Immature natural killer cell (primary cell): ENCODE measurements around the gene CNKSR3. TPM values are rescaled to one million over a fixed set of nuclear protein-coding genes. Genes with fewer than 3 reads are reported as not detected.

Experiments
- DNase-seq, 3 donors: peaks; one replicate each; pipeline ENCODE4 v3.0.0; 2022; ENCODE audit warnings: mixed read lengths in 1 of 3
- H3K27ac Mint-ChIP-seq, 6 donors: one replicate each; pipeline ENCODE4 v1.8.0; 2020; ENCODE audit warnings: mixed read lengths in 6 of 6, mild to moderate bottlenecking in 5 of 6, inconsistent platforms in 4 of 6, moderate library complexity in 3 of 6
- H3K27me3 Mint-ChIP-seq, 3 donors: one replicate each; pipeline ENCODE4 v1.8.0; 2020 to 2021; ENCODE audit warnings: low read depth in 3 of 3, mild to moderate bottlenecking in 3 of 3, mixed read lengths in 3 of 3, moderate library complexity in 3 of 3, inconsistent platforms in 1 of 3
- H3K36me3 Mint-ChIP-seq, 3 donors: one replicate each; pipeline ENCODE4 v1.8.0; 2020; ENCODE audit warnings: mixed read lengths in 3 of 3, inconsistent platforms in 2 of 3, mild to moderate bottlenecking in 2 of 3
- H3K4me1 Mint-ChIP-seq, 2 donors: one replicate each; pipeline ENCODE4 v1.8.0; 2020; ENCODE audit warnings: inconsistent platforms in 2 of 2, mild to moderate bottlenecking in 2 of 2, mixed read lengths in 2 of 2, moderate library complexity in 1 of 2
- H3K4me3 Mint-ChIP-seq, 5 donors: one replicate each; pipeline ENCODE4 v1.8.0; 2020; ENCODE audit warnings: mild to moderate bottlenecking in 5 of 5, mixed read lengths in 5 of 5, inconsistent platforms in 3 of 5, moderate library complexity in 3 of 5
- H3K9me3 Mint-ChIP-seq, 6 donors: one replicate each; pipeline ENCODE4 v1.8.0; 2020; ENCODE audit warnings: mild to moderate bottlenecking in 6 of 6, mixed read lengths in 6 of 6, inconsistent platforms in 4 of 6, moderate library complexity in 3 of 6
- polyA plus RNA-seq, 3 donors: library from polyadenylated mRNA; unstranded; fragments of 300-500 nt; fragmentation: Illumina TruSeq; gene quantifications; one replicate each; pipeline ENCODE4 v1.2.3, GENCODE V29; 2021

CNKSR3 gene
- polyA plus RNA-seq, 3 donors from 2014 or later, result 0.13 TPM; not detected in 2

GRCh38 chr6:154504865-154505449 lies 5.5 kb downstream of the CNKSR3 start:
- no peak overlapping the region for H3K27ac Mint-ChIP-seq
- H3K9me3 Mint-ChIP-seq, result peaks cover 0 to 3% (median 0%) of the 10 kb centered on the region in 6 donors
- peaks cover 6 to 9% (median 7%) of the 10 kb centered on the region in 3 donors for H3K27me3 Mint-ChIP-seq
- no peaks in the 10 kb centered on the region for H3K36me3 Mint-ChIP-seq
- H3K4me1 Mint-ChIP-seq, result peaks cover 14 to 27% of the 10 kb centered on the region in 2 donors
- H3K4me3 Mint-ChIP-seq, result no peak overlapping the region
- no peak for DNase-seq

- DNase-seq, result no peak
- H3K27ac Mint-ChIP-seq, result no peak overlapping the region
- peaks cover 14 to 26% of the 10 kb centered on the region in 2 donors for H3K4me1 Mint-ChIP-seq
- H3K9me3 Mint-ChIP-seq, result peaks cover 0 to 3% (median 0%) of the 10 kb centered on the region in 6 donors
- no peaks in the 10 kb centered on the region for H3K36me3 Mint-ChIP-seq
- peaks cover 6 to 9% (median 7%) of the 10 kb centered on the region in 3 donors for H3K27me3 Mint-ChIP-seq
- no peak overlapping the region for H3K4me3 Mint-ChIP-seq
These were observed 6.4 kb downstream of the CNKSR3 start for GRCh38 chr6:154504102-154504501.

- no peak overlapping the region for H3K4me3 Mint-ChIP-seq
- H3K27me3 Mint-ChIP-seq, result peaks cover 5 to 9% (median 6%) of the 10 kb centered on the region in 3 donors
- DNase-seq, result no peak
- no peaks in the 10 kb centered on the region for H3K36me3 Mint-ChIP-seq
- peaks cover 11 to 22% of the 10 kb centered on the region in 2 donors for H3K4me1 Mint-ChIP-seq
- no peak overlapping the region for H3K27ac Mint-ChIP-seq
- H3K9me3 Mint-ChIP-seq, result peaks cover 0 to under 1% (median 0%) of the 10 kb centered on the region in 6 donors
These were observed 6.8 kb downstream of the CNKSR3 start for GRCh38 chr6:154503658-154504057.

GRCh38 chr6:154502553-154502952 lies 7.9 kb downstream of the CNKSR3 start:
- no peak overlapping the region for H3K4me3 Mint-ChIP-seq
- H3K36me3 Mint-ChIP-seq, result no peaks in the 10 kb centered on the region
- no peak overlapping the region for H3K27ac Mint-ChIP-seq
- H3K27me3 Mint-ChIP-seq, result peaks cover 2 to 5% (median 5%) of the 10 kb centered on the region in 3 donors
- H3K9me3 Mint-ChIP-seq, result no peaks in the 10 kb centered on the region
- no peak for DNase-seq
- peaks cover 10 to 21% of the 10 kb centered on the region in 2 donors for H3K4me1 Mint-ChIP-seq

GRCh38 chr6:154501578-154501868 lies 9.0 kb downstream of the CNKSR3 start:
- Mint-ChIP-seq H3K27me3 (peaks cover 2 to 5% (median 5%) of the 10 kb centered on the region in 3 donors), H3K36me3 (no peaks in the 10 kb centered on the region), H3K27ac (no peak overlapping the region), H3K4me3 (peak overlapping the region in 1 of 5 donors; percentile 8), H3K4me1 (peaks cover 10 to 21% of the 10 kb centered on the region in 2 donors), H3K9me3 (no peaks in the 10 kb centered on the region)
- DNase-seq, result no peak

GRCh38 chr6:154500769-154501577 lies 9.5 kb downstream of the CNKSR3 start:
- Mint-ChIP-seq H3K36me3 (no peaks in the 10 kb centered on the region), H3K27ac (no peak overlapping the region), H3K9me3 (no peaks in the 10 kb centered on the region), H3K4me1 (peaks cover 10 to 21% of the 10 kb centered on the region in 2 donors), H3K4me3 (peak overlapping the region in 1 of 5 donors; percentile 8), H3K27me3 (peaks cover 2 to 5% (median 3%) of the 10 kb centered on the region in 3 donors)
- no peak for DNase-seq

- Mint-ChIP-seq H3K4me1 (peaks cover 10 to 21% of the 10 kb centered on the region in 2 donors), H3K4me3 (no peak overlapping the region), H3K9me3 (no peaks in the 10 kb centered on the region), H3K36me3 (no peaks in the 10 kb centered on the region), H3K27me3 (peaks cover 0 to 5% (median 5%) of the 10 kb centered on the region in 3 donors), H3K27ac (no peak overlapping the region)
- no peak for DNase-seq
These were observed 10.5 kb downstream of the CNKSR3 start for GRCh38 chr6:154499855-154500589.

- Mint-ChIP-seq H3K36me3 (no peaks in the 10 kb centered on the region), H3K27me3 (peaks cover 0 to 5% (median 3%) of the 10 kb centered on the region in 3 donors), H3K4me1 (peaks cover 10 to 21% of the 10 kb centered on the region in 2 donors), H3K4me3 (no peak overlapping the region), H3K9me3 (no peaks in the 10 kb centered on the region), H3K27ac (no peak overlapping the region)
- DNase-seq, result no peak
These were observed 12.0 kb downstream of the CNKSR3 start for GRCh38 chr6:154498340-154498934.

- H3K27me3 Mint-ChIP-seq, result peaks cover 0 to 5% (median 0%) of the 10 kb centered on the region in 3 donors
- H3K4me3 Mint-ChIP-seq, result no peak overlapping the region
- no peaks in the 10 kb centered on the region for H3K9me3 Mint-ChIP-seq
- no peak overlapping the region for H3K27ac Mint-ChIP-seq
- H3K36me3 Mint-ChIP-seq, result no peaks in the 10 kb centered on the region
- DNase-seq, result no peak
- peaks cover 10 to 14% of the 10 kb centered on the region in 2 donors for H3K4me1 Mint-ChIP-seq
These were observed 13.5 kb downstream of the CNKSR3 start for GRCh38 chr6:154496793-154497517.

GRCh38 chr6:154496186-154496585 lies 14.3 kb downstream of the CNKSR3 start:
- H3K36me3 Mint-ChIP-seq, result no peaks in the 10 kb centered on the region
- H3K9me3 Mint-ChIP-seq, result no peaks in the 10 kb centered on the region
- no peak overlapping the region for H3K27ac Mint-ChIP-seq
- peaks cover 5 to 7% of the 10 kb centered on the region in 2 donors for H3K4me1 Mint-ChIP-seq
- no peak for DNase-seq
- peaks cover 0 to 2% (median 0%) of the 10 kb centered on the region in 3 donors for H3K27me3 Mint-ChIP-seq
- no peak overlapping the region for H3K4me3 Mint-ChIP-seq

- peaks cover 0 to 6% (median 0%) of the 10 kb centered on the region in 3 donors for H3K27me3 Mint-ChIP-seq
- no peaks in the 10 kb centered on the region for H3K36me3 Mint-ChIP-seq
- no peak overlapping the region for H3K4me3 Mint-ChIP-seq
- no peaks in the 10 kb centered on the region for H3K9me3 Mint-ChIP-seq
- no peak overlapping the region for H3K27ac Mint-ChIP-seq
- H3K4me1 Mint-ChIP-seq, result no peaks in the 10 kb centered on the region
- no peak for DNase-seq
These were observed 15.7 kb downstream of the CNKSR3 start for GRCh38 chr6:154494592-154495311.

GRCh38 chr6:154491567-154492470 lies 18.7 kb downstream of the CNKSR3 start:
- DNase-seq, result no peak
- no peaks in the 10 kb centered on the region for H3K36me3 Mint-ChIP-seq

More at GRCh38 chr6:154491567-154492470, 18.7 kb downstream of the CNKSR3 start:
- H3K27ac Mint-ChIP-seq, result no peak overlapping the region
- H3K4me1 Mint-ChIP-seq, result no peaks in the 10 kb centered on the region
- peaks cover 0 to 6% (median 2%) of the 10 kb centered on the region in 3 donors for H3K27me3 Mint-ChIP-seq
- no peak overlapping the region for H3K4me3 Mint-ChIP-seq
- no peaks in the 10 kb centered on the region for H3K9me3 Mint-ChIP-seq
